ENCODE data around the gene FAAP100.

DNA sequence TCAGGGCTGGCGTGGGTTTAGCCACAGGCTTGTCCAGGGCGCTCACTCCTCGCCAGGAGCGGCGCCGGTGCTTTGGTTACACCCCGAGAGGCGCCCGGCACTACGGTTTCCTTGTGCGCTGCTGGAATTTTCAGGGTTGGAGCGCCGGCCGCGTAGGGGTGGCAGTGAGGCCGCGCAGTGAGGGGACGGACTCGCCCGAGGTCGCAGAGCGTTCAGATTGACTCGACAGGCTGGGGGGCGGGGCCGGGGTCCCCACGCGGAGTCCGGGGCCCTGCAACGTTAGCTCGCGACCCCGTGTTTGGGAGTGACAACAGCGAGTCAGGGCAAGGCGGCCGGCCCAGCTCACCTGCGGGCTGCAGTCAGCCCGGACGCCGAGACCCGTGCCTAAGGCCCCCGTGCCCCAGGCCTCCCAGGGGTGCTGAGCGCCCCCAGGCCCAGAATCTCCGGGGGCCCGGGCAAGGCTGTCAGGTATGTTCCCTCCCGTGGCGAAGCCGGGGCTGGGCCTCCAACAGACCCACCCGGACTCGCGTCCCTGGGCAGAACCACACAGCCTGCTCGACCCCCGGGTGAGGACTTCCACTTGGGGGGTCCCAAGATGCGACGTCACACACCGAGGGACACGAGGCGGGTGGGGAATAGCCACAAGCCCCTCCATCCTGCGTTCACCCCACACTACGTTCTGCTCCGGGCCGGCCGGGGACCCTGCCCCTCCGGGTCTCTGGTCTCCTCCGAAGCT lies 38.2 kb downstream of the FAAP100 start:
- TF ChIP-seq, protein P1, sequence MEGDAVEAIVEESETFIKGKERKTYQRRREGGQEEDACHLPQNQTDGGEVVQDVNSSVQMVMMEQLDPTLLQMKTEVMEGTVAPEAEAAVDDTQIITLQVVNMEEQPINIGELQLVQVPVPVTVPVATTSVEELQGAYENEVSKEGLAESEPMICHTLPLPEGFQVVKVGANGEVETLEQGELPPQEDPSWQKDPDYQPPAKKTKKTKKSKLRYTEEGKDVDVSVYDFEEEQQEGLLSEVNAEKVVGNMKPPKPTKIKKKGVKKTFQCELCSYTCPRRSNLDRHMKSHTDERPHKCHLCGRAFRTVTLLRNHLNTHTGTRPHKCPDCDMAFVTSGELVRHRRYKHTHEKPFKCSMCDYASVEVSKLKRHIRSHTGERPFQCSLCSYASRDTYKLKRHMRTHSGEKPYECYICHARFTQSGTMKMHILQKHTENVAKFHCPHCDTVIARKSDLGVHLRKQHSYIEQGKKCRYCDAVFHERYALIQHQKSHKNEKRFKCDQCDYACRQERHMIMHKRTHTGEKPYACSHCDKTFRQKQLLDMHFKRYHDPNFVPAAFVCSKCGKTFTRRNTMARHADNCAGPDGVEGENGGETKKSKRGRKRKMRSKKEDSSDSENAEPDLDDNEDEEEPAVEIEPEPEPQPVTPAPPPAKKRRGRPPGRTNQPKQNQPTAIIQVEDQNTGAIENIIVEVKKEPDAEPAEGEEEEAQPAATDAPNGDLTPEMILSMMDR (conservative IDR thresholded peaks at IDR 0.05), result no peak
- no peak for TF ChIP-seq EZH2 (IDR thresholded peaks at IDR 0.05; ENCODE audit: low read depth)
